Left kidney (tissue), 2 donors: Measurements from ENCODE around the gene WASF2. TPM values are rescaled to one million over a fixed set of nuclear protein-coding genes. Genes with fewer than 3 reads are reported as not detected.
"Not testable (repeated sequence)": the region's sequence is repeated elsewhere in the genome, so short reads cannot be mapped to it uniquely, and the experiment has no call there.

Experiments
- DNase-seq: peaks from one replicate; pipeline ENCODE4 v3.0.0-alpha.2; 2013
- polyA plus RNA-seq: library from polyadenylated mRNA; unstranded; fragments of 120-200 nt; gene quantifications from one replicate; pipeline ENCODE4 v1.2.1, GENCODE V29; 2013; ENCODE audit not compliant: insufficient read length

The WASF2 gene
- polyA plus RNA-seq, 1 donor = 150 TPM

- no peak for DNase-seq
Observed at GRCh38 chr1:27455139-27455811, 34.7 kb downstream of the WASF2 start.

DNA sequence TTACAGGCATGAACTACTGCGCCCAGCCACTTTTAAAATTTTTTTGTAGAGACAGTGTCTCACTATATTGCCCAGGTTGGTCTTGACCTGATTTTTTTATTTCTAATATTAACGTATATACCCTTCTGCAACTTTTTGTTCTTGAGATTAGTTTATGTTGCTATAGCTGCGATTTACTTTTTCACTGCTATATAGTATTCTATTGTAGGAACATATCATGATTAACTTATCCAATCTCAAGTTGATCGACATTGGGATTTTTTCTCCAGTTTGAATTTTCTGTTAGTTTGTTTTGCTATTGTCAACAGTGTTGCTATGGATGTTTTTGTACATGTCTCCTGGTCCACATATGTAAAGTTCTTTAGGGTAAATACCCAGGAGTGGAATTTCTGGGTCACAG is 35.4 kb downstream of the WASF2 start:
- DNase-seq = no peak

DNA sequence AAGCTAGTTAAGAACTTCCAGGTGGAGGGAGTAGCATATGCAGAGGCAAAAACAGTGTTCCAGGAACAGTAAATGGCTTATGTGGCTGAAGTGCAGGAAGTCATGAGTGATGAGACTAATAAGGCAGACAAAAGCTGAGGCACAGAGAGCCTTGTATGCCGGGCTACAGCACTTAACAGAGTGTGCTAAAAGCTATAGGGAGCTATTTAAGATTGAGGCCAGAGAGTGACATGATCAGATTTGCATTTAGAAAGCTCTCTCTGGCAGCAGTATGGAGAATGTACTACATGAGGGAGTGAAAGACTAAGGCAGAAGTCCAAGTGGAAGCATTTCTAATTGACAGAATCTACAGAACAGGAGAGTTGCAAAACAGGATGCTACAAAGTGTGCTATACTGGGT is 38.6 kb downstream of the WASF2 start:
- DNase-seq = no peak

DNA sequence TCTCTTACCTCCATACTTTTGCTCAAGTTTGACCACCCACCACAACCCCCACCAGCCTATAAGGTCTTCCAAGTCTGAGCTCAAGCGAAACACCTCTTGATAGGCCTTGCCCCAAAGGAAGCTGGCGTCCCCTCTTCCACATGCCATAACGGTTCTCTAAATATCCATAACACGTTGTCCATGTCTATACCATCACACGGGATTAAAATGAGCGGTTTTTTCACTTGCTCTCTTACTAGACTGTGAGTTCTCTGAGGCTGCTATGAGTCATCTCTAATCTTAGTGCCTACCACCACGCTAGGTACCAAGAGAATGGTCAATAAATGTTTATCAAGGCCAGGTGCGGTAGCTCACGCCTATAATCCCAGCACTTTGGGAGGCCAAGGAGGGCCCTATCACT is 41.0 kb downstream of the WASF2 start:
- no peak for DNase-seq

DNA sequence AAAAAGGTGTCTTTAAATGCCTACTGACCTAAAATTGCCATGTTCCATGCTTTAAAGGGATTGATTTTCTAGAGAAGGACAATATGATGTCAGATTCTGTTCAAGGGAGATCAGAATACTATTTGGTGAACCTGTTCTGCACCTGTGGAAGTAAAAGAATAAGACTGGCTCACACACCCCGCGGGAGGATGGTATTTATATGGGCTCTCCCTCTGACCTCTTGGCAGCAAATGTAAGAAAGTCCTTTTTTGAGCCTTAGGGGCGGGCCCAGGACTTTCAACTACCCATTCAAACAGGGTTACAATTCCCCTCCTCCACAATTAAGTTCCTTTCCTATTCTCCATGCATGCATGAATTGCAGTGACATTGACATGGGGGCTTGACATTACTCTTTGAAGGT is 42.1 kb downstream of the WASF2 start:
- no peak for DNase-seq

GRCh38 chr1:27447399-27447798 is 42.6 kb downstream of the WASF2 start:
- DNase-seq = no peak

GRCh38 chr1:27446496-27447020 is 43.4 kb downstream of the WASF2 start:
- no peak for DNase-seq

- no peak for DNase-seq
Observed at GRCh38 chr1:27445177-27445936, 44.6 kb downstream of the WASF2 start.

GRCh38 chr1:27444632-27445031 is 45.3 kb downstream of the WASF2 start:
- DNase-seq = no peak

DNA sequence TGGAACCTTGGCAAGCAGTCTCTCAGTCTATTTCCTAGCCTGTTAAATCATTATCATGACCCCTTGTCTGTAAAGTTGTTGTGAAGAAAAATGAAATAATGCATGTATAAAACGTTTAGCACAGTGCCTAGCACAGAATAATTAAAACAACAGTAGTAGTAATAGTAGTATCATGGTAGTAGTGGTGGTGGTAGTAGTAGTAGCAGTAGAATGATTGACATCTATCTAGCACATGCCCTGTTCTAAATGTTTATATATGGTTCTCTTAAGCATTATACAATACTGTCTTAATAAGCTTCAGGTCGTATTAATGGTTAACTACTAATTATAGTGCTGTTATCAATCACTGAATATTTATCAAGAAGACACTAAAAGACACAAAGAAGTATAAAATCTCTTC is 50.8 kb downstream of the WASF2 start:
- no peak for DNase-seq

DNA sequence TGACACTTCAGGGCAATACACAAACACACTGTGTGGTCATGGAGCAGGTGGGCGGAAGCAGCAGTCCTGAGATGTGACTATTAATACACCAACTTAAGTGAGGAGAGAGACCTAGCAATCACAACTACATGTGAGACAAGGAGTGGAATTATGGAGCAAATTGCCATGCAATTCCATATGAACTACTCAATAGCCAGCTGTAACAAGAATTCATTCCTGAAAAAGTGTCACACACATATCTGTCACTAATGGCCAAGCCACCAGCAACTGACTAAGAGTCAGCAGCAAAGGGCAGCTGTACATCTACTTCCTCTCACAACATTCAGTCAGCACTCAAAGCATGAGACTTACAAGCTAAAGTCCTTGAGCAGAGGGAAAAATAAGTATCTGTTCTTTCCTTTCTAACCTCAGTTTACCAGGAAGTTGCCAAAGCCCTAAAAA is 51.3 kb downstream of the WASF2 start:
- DNase-seq = no peak

GRCh38 chr1:27436204-27437159 is 53.5 kb downstream of the WASF2 start:
- DNase-seq = no peak

DNA sequence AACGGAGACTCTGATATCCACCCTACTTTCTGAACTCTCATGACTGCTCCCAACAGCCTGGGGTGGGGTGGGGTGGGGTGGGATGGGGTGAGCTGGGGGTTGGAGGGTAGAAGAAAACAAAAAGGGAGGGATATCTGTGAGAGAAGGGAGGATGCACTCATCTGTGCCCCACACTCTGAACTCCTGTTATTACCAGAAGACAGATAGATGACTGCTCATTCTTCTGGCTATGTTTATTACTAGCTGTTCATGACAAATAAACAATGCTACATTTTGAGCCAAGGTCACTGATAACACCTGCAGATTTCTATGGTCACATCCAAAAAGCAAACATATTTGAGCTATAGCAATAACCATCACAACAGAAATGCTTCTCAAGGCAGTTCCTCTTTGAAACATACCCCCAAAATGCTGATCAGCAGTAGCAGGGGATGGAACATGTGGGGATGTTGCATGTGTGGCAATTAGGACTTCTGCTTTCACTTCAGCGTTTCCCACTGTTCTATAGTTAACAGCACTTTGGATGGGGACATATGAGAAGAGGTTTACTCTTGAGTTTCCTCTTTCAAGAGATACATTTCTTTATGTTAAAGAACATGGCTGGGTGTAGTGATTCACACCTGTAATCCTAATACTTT is 54.3 kb downstream of the WASF2 start:
- no peak for DNase-seq

GRCh38 chr1:27433706-27434105 is 56.3 kb downstream of the WASF2 start:
- no peak for DNase-seq

DNA sequence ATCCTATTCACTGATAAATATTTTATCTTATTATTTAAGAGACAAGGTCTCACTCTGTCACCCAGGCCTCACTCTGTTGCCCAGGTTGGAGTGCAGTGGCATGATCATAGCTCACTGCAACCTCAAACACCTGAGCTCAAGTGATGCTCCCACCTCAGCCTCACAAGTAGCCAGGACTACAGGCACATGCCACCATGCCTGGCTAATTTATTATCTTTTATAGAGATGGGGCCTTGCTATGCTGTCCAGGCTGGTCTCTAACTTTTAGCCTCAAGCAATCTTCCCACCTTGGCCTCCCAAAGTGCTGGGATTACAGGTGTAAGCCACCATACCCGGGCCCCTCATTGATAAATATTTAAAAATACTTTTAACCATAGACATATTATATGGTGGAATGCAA is 57.2 kb downstream of the WASF2 start:
- DNase-seq = not testable (repeated sequence)

DNA sequence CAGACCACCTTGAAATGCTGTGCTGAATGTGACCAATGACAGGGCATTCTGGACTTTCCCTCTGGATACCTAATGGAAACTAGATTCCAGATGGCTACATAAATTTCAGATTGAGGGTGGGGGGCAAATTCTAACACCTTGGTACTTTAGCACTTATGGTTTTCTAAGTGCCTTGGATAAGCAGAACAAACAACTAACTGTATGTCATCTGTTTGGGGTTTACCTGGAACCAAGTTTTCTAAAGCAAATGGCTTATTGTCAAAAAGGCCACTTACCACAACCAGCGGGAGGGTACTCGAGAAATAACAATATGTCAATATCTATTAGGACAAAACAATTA is 58.4 kb downstream of the WASF2 start:
- DNase-seq = no peak

DNA sequence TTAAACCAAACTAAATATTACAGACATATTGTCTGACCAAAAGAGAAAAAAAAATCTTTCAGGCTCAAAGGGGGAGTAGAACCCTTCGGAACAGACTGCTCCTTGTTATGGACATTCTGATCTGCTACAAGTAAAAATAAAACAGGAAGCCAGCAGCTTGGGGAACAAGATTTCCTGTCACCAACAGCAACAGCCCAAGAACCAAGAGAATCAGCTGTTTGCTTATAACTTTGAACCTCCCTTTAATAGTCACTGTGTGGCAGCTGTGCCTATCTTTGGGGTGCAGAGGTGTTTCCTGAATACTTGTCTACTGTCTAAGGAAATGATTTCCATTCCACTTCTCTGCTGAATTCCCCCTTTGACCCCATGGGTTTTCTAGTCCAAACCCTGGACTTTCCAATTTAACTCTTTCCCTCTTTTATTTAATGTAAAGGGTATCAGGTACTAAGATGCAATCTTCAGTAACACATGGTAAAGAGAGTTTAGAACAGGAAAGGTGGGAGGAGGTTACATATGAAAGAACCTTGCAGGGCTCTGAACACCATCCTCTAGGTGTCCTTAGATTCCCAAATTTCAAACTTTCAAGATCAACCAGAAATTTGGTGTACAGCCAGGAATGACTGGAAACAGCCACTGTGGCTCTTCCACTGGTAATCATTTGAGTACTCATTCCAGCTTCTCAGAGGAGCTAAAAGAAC is 58.9 kb downstream of the WASF2 start:
- DNase-seq = no peak

DNA sequence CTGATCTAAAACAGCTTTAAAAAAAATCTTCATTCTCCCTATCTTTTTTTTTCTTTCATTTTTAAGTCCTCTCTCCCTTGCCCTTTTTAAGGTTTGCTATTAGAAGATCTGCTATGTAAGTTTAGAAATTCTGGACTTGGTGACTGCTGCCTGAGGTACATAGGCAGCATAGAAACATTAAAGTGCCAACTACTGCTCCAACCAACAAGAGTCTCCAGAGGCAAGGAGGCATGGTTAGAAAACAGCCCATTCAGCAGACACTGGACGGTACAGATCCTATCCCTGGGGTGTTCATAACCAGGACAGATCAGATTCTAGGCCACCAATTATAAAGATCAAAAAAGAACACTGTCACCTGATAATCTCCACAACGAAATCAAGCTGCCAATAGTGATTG is 60.9 kb downstream of the WASF2 start:
- no peak for DNase-seq

DNA sequence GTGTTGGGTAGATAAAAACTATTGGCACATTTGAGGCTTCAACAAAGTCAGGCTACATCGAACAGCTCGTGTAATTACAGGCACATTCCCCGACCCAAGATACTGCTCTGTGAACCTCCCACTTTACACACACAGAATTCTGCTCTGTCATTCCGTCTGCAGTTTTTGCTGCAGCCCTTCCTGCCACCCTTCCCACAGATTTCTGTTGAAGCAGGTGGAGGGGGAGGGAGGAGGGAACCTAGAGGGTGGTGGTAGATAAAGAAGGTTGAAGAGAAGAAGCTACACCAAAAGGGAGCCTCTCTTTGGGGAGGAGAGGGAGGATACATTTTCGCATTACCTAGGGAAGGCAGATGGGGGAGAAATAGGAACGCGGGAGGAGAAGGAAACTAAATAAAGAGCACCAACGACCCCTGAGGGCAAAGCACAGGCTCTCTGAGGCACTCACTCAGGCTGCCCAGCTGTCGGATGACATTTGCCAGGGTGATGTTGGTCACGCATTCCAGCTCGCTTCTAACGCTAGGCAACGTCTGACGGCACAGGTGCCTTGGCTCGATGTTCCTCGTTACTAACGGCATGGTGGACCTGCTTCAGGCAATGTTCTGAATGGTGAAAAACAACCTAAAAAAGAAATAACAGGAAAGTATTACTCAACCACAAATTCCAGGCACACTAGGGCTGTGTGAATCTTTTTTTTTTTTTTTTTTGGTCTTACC is 61.5 kb downstream of the WASF2 start:
- peak; percentile 46 for DNase-seq

GRCh38 chr1:27427816-27428315 is 62.1 kb downstream of the WASF2 start:
- DNase-seq = no peak

DNA sequence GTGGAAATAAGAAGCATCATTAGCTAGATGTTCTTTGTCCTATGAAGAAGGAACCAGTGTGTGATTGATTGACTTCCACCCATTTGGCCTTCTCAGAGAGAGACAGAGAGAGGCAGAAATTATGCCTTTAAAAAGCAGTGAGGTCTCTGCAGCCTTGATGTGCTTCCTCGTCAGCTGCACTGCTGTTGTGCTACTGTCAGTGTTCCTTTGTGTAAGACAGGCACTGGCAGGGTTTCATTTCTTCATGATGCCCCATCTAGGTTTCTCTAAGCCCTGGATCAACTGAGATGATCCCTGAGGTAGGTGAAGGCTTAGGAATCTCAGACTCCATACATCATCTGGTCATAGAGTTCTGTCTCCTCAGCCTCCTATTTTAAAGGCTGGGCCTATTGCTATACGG is 62.6 kb downstream of the WASF2 start:
- DNase-seq = no peak
